Hepatocyte (in vitro differentiated cells): ENCODE data around the gene NRIP1. TPM values are rescaled to one million over a fixed set of nuclear protein-coding genes. Genes with fewer than 3 reads are reported as not detected.

Source experiments
- DNase-seq: peaks from one replicate; pipeline ENCODE4 v3.0.0-alpha.2; 2016; ENCODE audit warnings: low spot score
- H2AFZ ChIP-seq: fragments of 200-600 bp; sonication (generic); 2 replicates; pipeline ENCODE4 v1.6.0; 2016; ENCODE audit warnings: antibody characterized with exemption, mild to moderate bottlenecking
- H3K27ac ChIP-seq: fragments of 200-600 bp; sonication (generic); 2 replicates; pipeline ENCODE4 v1.5.1; 2016; ENCODE audit warnings: mild to moderate bottlenecking
- H3K27me3 ChIP-seq: fragments of 200-600 bp; sonication (generic); 2 replicates; pipeline ENCODE4 v1.6.1; 2016
- H3K36me3 ChIP-seq: fragments of 200-600 bp; sonication (generic); replicated peaks from 2 replicates; pipeline ENCODE4 v1.5.1; 2016; ENCODE audit warnings: low read depth; ENCODE audit not compliant: insufficient read depth
- H3K4me1 ChIP-seq: fragments of 200-600 bp; sonication (generic); 2 replicates; pipeline ENCODE4 v1.5.1; 2016; ENCODE audit warnings: mild to moderate bottlenecking, moderate library complexity; ENCODE audit not compliant: insufficient read depth
- H3K4me2 ChIP-seq: fragments of 200-600 bp; sonication (generic); 2 replicates; pipeline ENCODE4 v1.6.0; 2016
- H3K4me3 ChIP-seq: fragments of 200-600 bp; sonication (generic); 2 replicates; pipeline ENCODE4 v1.5.1; 2016; ENCODE audit warnings: mild to moderate bottlenecking
- H3K79me2 ChIP-seq: fragments of 200-600 bp; sonication (generic); 2 replicates; pipeline ENCODE4 v1.6.0; 2017; ENCODE audit warnings: mild to moderate bottlenecking
- H3K9me2 ChIP-seq: fragments of 200-600 bp; sonication (generic); replicated peaks from 2 replicates; pipeline ENCODE4 v1.6.0; 2017; ENCODE audit warnings: mild to moderate bottlenecking; ENCODE audit not compliant: insufficient read depth
- H3K9me3 ChIP-seq: fragments of 200-600 bp; sonication (generic); 2 replicates; pipeline ENCODE4 v1.5.1; 2016; ENCODE audit warnings: low read depth, mild to moderate bottlenecking
- H4K20me1 ChIP-seq: fragments of 200-600 bp; sonication (generic); 2 replicates; pipeline ENCODE4 v1.6.0; 2016; ENCODE audit warnings: mild to moderate bottlenecking; ENCODE audit not compliant: insufficient read depth, poor library complexity, severe bottlenecking
- EZH2 ChIP-seq: fragments of 200-600 bp; sonication (generic); IDR thresholded peaks from 2 replicates; pipeline ENCODE4 v1.6.1; 2016; ENCODE audit warnings: antibody characterized with exemption, mild to moderate bottlenecking, borderline replicate concordance
- EZH2phosphoT487 ChIP-seq: fragments of 200-600 bp; sonication (generic); IDR thresholded peaks from one replicate; pipeline ENCODE4 v1.6.1; 2018; ENCODE audit warnings: antibody characterized with exemption, mild to moderate bottlenecking, low read depth, moderate library complexity; ENCODE audit not compliant: unreplicated experiment, severe bottlenecking
- WGBS: methylation state at CpG from one replicate; pipeline ENCODE4 v1.1.6; 2016; ENCODE audit warnings: low lambda C conversion rate; ENCODE audit errors: missing lambda C conversion rate; 5-methylcytosine and 5-hydroxymethylcytosine counted together
- polyA plus RNA-seq: library from polyadenylated mRNA; unstranded; fragments of >200 nt; fragmentation: Nextera tagmentation; extraction: Ambion mirVana; gene quantifications from 2 replicates; pipeline ENCODE4 v1.2.1, GENCODE V29; 2016
- total RNA-seq: library from RNA; depleted of rRNA; stranded (reverse); fragments of >200 nt; gene quantifications from 2 replicates; pipeline ENCODE4 v1.2.3, GENCODE V29; 2014
- TF ChIP-seq, protein P1 (sequence below): fragments of 200-600 bp; sonication (generic); IDR thresholded peaks from 2 replicates; pipeline ENCODE4 v1.5.1; 2016; ENCODE audit warnings: antibody characterized with exemption, mild to moderate bottlenecking; ENCODE audit not compliant: poor library complexity

Gene NRIP1
- total and polyA plus RNA-seq, 2 experiments from 2014 or later: 11.5 to 62.4 TPM

DNA sequence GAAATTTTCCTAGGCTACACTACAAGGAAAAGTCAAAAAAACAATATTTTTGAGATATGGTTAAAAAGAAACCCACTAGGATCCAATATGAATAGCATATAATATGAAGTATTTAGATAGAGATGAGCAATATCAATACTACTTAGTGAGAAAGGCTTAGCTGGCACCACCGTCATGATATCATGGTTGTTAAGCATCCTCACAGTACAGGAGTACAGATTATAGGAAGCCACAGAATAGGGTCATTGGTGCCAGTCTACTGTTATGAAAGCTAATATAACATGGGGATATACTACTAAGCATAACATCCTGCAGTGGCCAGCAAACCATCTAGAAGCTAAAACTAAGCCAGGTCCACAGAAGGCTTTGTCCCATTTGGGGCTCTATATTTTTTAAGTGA, 28.4 kb upstream of the NRIP1 start:
- no peak for TF ChIP-seq EZH2phosphoT487
- TF ChIP-seq, protein P1, sequence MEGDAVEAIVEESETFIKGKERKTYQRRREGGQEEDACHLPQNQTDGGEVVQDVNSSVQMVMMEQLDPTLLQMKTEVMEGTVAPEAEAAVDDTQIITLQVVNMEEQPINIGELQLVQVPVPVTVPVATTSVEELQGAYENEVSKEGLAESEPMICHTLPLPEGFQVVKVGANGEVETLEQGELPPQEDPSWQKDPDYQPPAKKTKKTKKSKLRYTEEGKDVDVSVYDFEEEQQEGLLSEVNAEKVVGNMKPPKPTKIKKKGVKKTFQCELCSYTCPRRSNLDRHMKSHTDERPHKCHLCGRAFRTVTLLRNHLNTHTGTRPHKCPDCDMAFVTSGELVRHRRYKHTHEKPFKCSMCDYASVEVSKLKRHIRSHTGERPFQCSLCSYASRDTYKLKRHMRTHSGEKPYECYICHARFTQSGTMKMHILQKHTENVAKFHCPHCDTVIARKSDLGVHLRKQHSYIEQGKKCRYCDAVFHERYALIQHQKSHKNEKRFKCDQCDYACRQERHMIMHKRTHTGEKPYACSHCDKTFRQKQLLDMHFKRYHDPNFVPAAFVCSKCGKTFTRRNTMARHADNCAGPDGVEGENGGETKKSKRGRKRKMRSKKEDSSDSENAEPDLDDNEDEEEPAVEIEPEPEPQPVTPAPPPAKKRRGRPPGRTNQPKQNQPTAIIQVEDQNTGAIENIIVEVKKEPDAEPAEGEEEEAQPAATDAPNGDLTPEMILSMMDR: no peak
- TF ChIP-seq EZH2: no peak
- no peak overlapping the region for H3K4me2 ChIP-seq
- no peak overlapping the region for H2AFZ ChIP-seq
- H3K36me3 ChIP-seq: no peaks in the 10 kb centered on the region
- no peaks in the 10 kb centered on the region for H3K79me2 ChIP-seq
- H4K20me1 ChIP-seq: no peaks in the 10 kb centered on the region
- no peaks in the 10 kb centered on the region for H3K9me3 ChIP-seq
- DNase-seq: no peak
- no peak overlapping the region for H3K4me3 ChIP-seq
- WGBS: 100% methylated on average over 1 of the region's 1 CpG
- no peaks in the 10 kb centered on the region for H3K9me2 ChIP-seq
- H3K27ac ChIP-seq: no peak overlapping the region
- H3K4me1 ChIP-seq: no peaks in the 10 kb centered on the region
- H3K27me3 ChIP-seq: no peaks in the 10 kb centered on the region

DNA sequence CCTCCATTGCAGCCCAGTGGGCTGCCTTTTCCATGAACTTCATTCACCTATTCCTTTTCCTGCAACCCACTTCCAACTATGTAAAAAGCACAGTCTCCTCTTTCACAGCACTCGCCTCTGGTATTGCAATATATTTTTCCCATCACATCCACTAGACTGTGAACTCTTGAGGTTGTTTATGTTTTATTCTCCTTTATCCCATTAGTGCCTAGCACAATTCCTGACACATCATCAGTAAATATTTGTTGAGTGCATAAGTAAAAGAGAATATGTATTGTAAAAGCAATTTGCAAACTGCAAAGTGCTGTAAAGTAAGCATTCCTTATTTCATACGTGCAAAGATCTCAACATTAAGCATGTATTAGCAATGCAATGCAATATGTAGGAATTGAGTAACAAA, 27.9 kb upstream of the NRIP1 start:
- TF ChIP-seq EZH2phosphoT487: no peak
- no peaks in the 10 kb centered on the region for H3K9me2 ChIP-seq
- no peak overlapping the region for H3K4me2 ChIP-seq
- H3K9me3 ChIP-seq: no peaks in the 10 kb centered on the region
- H3K27me3 ChIP-seq: no peaks in the 10 kb centered on the region
- H3K27ac ChIP-seq: no peak overlapping the region
- no peaks in the 10 kb centered on the region for H3K36me3 ChIP-seq
- no peaks in the 10 kb centered on the region for H3K4me1 ChIP-seq
- no peak overlapping the region for H3K4me3 ChIP-seq
- WGBS: 84% methylated on average over 2 of the region's 2 CpGs
- no peaks in the 10 kb centered on the region for H3K79me2 ChIP-seq
- no peak overlapping the region for H2AFZ ChIP-seq
- H4K20me1 ChIP-seq: no peaks in the 10 kb centered on the region
- no peak for DNase-seq

DNA sequence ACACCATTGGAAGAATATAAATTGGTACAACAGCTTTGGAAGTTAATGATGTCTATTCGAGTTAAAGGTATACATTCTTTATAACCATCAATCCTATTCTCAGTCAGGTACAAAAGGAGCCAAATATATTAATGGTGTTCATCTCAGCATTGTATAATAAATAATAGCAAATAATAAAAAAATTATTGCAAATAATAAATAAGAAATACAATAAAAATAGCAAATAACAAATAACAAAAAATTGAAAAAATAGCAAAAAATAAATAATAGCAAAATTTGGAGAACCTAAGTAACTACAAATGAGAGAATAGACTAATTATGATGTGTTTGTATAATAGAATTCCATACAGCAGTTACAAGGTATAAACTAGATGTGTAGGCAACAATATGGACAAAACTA, 25.6 kb upstream of the NRIP1 start:
- Histone ChIP-seq H2AFZ (no peak overlapping the region), H3K4me2 (no peak overlapping the region), H4K20me1 (no peaks in the 10 kb centered on the region), H3K9me2 (no peaks in the 10 kb centered on the region), H3K36me3 (no peaks in the 10 kb centered on the region), H3K79me2 (no peaks in the 10 kb centered on the region), H3K27ac (no peak overlapping the region), H3K4me1 (no peaks in the 10 kb centered on the region), H3K27me3 (no peaks in the 10 kb centered on the region), H3K4me3 (no peak overlapping the region), H3K9me3 (no peaks in the 10 kb centered on the region)
- DNase-seq: no peak
- no peak for TF ChIP-seq EZH2
- TF ChIP-seq EZH2phosphoT487: no peak
- TF ChIP-seq, protein P1: no peak
- WGBS: 94% methylated on average over 1 of the region's 1 CpG

DNA sequence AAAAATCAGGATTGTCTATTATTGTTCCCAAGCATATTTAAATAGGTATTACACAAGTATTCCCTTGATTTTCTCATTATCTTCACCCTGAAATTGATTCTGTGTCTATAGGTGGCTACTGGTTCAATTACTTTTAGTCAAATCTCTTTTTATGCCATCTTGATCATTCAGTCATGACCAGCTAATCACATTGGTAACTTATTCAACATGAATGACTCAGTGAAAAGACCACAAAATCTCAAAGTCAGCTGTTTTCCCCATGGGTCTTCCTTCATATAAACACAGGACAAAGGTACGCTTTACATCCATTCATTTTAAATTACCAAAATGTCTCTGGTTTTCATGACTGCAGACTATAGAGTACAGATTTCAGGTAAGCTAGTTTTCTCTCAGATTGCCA, 23.7 kb upstream of the NRIP1 start:
- H3K27me3 ChIP-seq: no peaks in the 10 kb centered on the region
- TF ChIP-seq EZH2phosphoT487 (no peak), EZH2 (no peak)
- TF ChIP-seq, protein P1: no peak
- H3K9me3 ChIP-seq: no peaks in the 10 kb centered on the region
- H2AFZ ChIP-seq: no peak overlapping the region
- H3K27ac ChIP-seq: no peak overlapping the region
- H3K36me3 ChIP-seq: no peaks in the 10 kb centered on the region
- no peaks in the 10 kb centered on the region for H3K4me1 ChIP-seq
- H3K79me2 ChIP-seq: no peaks in the 10 kb centered on the region
- no peaks in the 10 kb centered on the region for H4K20me1 ChIP-seq
- no peak overlapping the region for H3K4me2 ChIP-seq
- no peaks in the 10 kb centered on the region for H3K9me2 ChIP-seq
- DNase-seq: no peak
- no peak overlapping the region for H3K4me3 ChIP-seq
- 93% methylated on average over 1 of the region's 1 CpG for WGBS
